ENCODE data around the gene GFAP. TPM values are rescaled to one million over a fixed set of nuclear protein-coding genes. Genes with fewer than 3 reads are reported as not detected.

Gene GFAP
- total RNA-seq, 1 donor from 2014 or later: not detected

DNA sequence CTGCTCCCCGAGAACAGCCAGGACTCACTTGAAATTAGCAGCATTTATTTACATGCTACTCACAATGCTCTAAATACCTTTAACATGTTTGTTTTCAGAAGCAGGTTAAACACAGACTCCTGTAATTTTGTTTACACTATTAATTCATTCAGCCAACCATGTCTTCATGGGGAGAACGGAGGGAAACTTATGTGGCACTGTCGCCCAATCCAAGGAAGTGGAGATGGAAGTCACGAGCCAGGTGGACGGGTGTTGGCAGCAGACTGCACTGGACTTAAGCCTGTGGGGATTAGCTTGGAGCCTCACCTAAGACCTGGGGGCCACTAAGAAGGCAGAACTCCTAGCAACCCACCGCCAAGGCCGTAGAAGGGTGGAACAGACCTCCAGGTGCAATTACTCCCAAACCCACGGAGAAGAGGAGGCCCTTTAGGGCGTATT, 8.8 kb upstream of the GFAP start:
- no peak for TF ChIP-seq CTCF (IDR thresholded peaks at IDR 0.05; ENCODE audit: insufficient read depth, low read length, poor library complexity, severe bottlenecking)
- H3K27me3 ChIP-seq (ENCODE audit: control insufficient read depth, insufficient read depth, low read length): peaks cover 20% of the 10 kb centered on the region
- H3K4me3 ChIP-seq (ENCODE audit: low read depth, low read length): no peak overlapping the region
- no peak for DNase-seq (ENCODE audit: low read depth)
- peaks cover 3% of the 10 kb centered on the region for H3K36me3 ChIP-seq (ENCODE audit: control insufficient read depth, insufficient read depth, low read length)

GRCh38 chr17:44922746-44923470, 7.6 kb upstream of the GFAP start:
- H3K36me3 ChIP-seq (ENCODE audit: control insufficient read depth, insufficient read depth, low read length): peaks cover 3% of the 10 kb centered on the region
- peaks cover 20% of the 10 kb centered on the region for H3K27me3 ChIP-seq (ENCODE audit: control insufficient read depth, insufficient read depth, low read length)
- no peak overlapping the region for H3K4me3 ChIP-seq (ENCODE audit: low read depth, low read length)
- TF ChIP-seq CTCF (IDR thresholded peaks at IDR 0.05; ENCODE audit: insufficient read depth, low read length, poor library complexity, severe bottlenecking): no peak
- DNase-seq (ENCODE audit: low read depth): no peak

DNA sequence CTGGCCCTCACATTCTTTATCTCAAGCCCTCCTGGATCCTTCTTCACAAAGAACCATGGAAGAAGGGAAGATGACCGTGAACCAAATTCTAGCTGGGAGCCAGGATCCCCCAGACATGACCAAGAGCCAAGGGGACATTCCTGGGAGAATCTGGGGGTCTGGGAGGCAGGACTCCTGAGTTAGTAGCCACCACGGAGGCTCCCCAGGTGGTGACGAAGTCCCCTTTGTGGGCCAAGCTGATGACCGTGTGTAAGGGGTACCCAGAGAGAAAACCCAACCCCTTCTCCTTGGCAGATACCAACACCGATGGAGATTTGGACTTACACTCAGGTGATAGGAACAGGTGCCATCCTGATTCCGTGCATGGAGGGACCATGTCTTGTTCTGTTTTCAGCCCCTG, 6.8 kb upstream of the GFAP start:
- DNase-seq (ENCODE audit: low read depth): no peak
- Histone ChIP-seq H3K36me3 (ENCODE audit: control insufficient read depth, insufficient read depth, low read length) (peaks cover 3% of the 10 kb centered on the region), H3K4me3 (ENCODE audit: low read depth, low read length) (no peak overlapping the region), H3K27me3 (ENCODE audit: control insufficient read depth, insufficient read depth, low read length) (peaks cover 20% of the 10 kb centered on the region)
- no peak for TF ChIP-seq CTCF (IDR thresholded peaks at IDR 0.05; ENCODE audit: insufficient read depth, low read length, poor library complexity, severe bottlenecking)

DNA sequence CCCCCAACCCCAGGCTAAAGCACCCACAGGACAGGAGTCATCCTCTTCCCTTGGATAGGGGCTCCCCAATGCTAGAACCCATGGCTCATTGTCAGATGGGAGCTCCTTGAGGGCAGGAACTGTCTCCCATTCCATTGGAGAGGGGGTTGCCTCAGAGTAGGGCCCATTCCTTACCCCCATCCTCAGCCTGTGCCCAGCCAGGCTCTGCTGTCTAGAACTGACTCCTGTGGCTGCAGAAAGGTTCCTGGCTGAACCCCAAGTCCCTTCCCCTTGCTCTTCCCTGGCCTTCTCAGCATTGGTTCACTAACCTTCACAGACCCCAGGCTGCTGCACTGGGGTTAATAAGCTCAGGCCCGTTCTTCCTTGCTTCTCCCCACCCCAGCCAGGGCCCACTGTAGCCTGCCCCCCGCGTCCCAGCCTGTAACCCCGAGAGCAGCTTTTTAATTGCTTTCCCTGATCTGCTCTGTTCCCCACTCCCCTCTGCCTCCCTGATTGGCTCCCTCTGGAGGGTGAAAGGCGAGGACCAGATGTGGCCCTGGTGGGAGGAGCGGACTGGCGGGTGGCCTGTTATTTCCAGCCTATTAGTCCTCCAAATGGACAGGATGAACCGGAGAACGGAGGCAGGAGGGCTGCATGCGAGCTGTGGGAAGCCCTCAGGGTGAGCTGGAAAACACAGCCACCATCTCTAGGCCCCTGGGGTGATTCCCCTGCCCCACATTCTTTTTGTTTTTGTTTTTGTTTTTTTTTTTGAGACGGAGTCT, 6.0 kb upstream of the GFAP start:
- no peak overlapping the region for H3K4me3 ChIP-seq (ENCODE audit: low read depth, low read length)
- DNase-seq (ENCODE audit: low read depth): no peak
- no peak for TF ChIP-seq CTCF (IDR thresholded peaks at IDR 0.05; ENCODE audit: insufficient read depth, low read length, poor library complexity, severe bottlenecking)

GRCh38 chr17:44920565-44920940, 5.3 kb upstream of the GFAP start:
- Histone ChIP-seq H3K27me3 (ENCODE audit: control insufficient read depth, insufficient read depth, low read length) (peaks cover 20% of the 10 kb centered on the region), H3K4me3 (ENCODE audit: low read depth, low read length) (no peak overlapping the region), H3K36me3 (ENCODE audit: control insufficient read depth, insufficient read depth, low read length) (no peaks in the 10 kb centered on the region)
- no peak for TF ChIP-seq CTCF (IDR thresholded peaks at IDR 0.05; ENCODE audit: insufficient read depth, low read length, poor library complexity, severe bottlenecking)
- no peak for DNase-seq (ENCODE audit: low read depth)

More for the DNA sequence above, 6.0 kb upstream of the GFAP start:
- Histone ChIP-seq H3K27me3 (ENCODE audit: control insufficient read depth, insufficient read depth, low read length) (peaks cover 20% of the 10 kb centered on the region), H3K36me3 (ENCODE audit: control insufficient read depth, insufficient read depth, low read length) (peaks cover 3% of the 10 kb centered on the region)
